Uterus (tissue), 4 donors: Measurements from ENCODE around the gene BRK1. TPM values are rescaled to one million over a fixed set of nuclear protein-coding genes. Genes with fewer than 3 reads are reported as not detected.
"Not testable (repeated sequence)": the region's sequence is repeated elsewhere in the genome, so short reads cannot be mapped to it uniquely, and the experiment has no call there.

Experiments
- DNase-seq, 2 donors: peaks; one replicate each; pipeline ENCODE4 v3.0.0-alpha.2; 2019 to 2020
- H3K27ac ChIP-seq, 2 donors: fragments of 200-600 bp; sonication (generic); 1 replicate in 1 of 2; 2 replicates in 1 of 2; pipeline ENCODE4 v1.5.1; 2016 to 2018
- H3K27me3 ChIP-seq, 2 donors: fragments of 200-600 bp; sonication (generic); one replicate each; pipeline ENCODE4 v1.5.1; 2018 to 2019; ENCODE audit warnings: control low read depth in 1 of 2
- H3K36me3 ChIP-seq, 2 donors: fragments of 200-600 bp; sonication (generic); one replicate each; pipeline ENCODE4 v1.5.1; 2019; ENCODE audit warnings: control low read depth in 1 of 2
- H3K4me1 ChIP-seq, 2 donors: fragments of 200-600 bp; sonication (generic); one replicate each; pipeline ENCODE4 v1.5.1; 2018 to 2019; ENCODE audit warnings: control low read depth in 1 of 2
- H3K4me3 ChIP-seq, 2 donors: fragments of 200-600 bp; sonication (generic); 1 replicate in 1 of 2; 2 replicates in 1 of 2; pipeline ENCODE4 v1.5.1; 2018 to 2019; ENCODE audit warnings: mild to moderate bottlenecking in 1 of 2
- H3K9me3 ChIP-seq, 2 donors: fragments of 200-600 bp; sonication (generic); one replicate each; pipeline ENCODE4 v1.5.1; 2019; ENCODE audit warnings: control low read depth in 1 of 2
- CTCF ChIP-seq, 4 experiments: fragments of 200-600 bp in 2 of 4; fragments of 450-650 bp in 2 of 4; sonication (generic) in 2 of 4; IDR thresholded peaks; one replicate each; pipeline ENCODE4 v1.5.1; 2016 to 2019; ENCODE audit warnings: antibody characterized with exemption in 4 of 4, mild to moderate bottlenecking in 2 of 4, moderate library complexity in 1 of 4
- POLR2A ChIP-seq, 2 donors: fragments of 450-650 bp; IDR thresholded peaks; one replicate each; pipeline ENCODE4 v1.6.1; 2016; ENCODE audit warnings: antibody characterized with exemption in 2 of 2, mild to moderate bottlenecking in 1 of 2, moderate library complexity in 1 of 2
- intact Hi-C: fragments of 100-400 bp; cut with DNase I; formaldehyde crosslinking; loops from one replicate; pipeline ENCODE4 v1.15.1; 2023; ENCODE audit warnings: low total_unique reads
- total RNA-seq, 4 donors: library from RNA; depleted of rRNA in 3 of 4; stranded (reverse); fragments of >200 nt in 3 of 4; gene quantifications; one replicate each; pipeline versions ENCODE4 v1.1.0 to v1.2.4, GENCODE V29; 2014 to 2023
- donor health status: DM: yes; HTN: yes; CAD: no.

Gene BRK1
- total RNA-seq, 4 donors from 2014 or later, result 89.1 to 145 (median 117) TPM

- Histone ChIP-seq H3K4me1 (no peaks in the 10 kb centered on the region), H3K36me3 (no peaks in the 10 kb centered on the region), H3K27me3 (no peaks in the 10 kb centered on the region), H3K9me3 (no peaks in the 10 kb centered on the region), H3K27ac (no peak overlapping the region), H3K4me3 (no peak overlapping the region)
- intact Hi-C loops, result no loop called here
- no peak for DNase-seq
- no peak for TF ChIP-seq CTCF (IDR thresholded peaks at IDR 0.05)
- no peak for TF ChIP-seq POLR2A (IDR thresholded peaks at IDR 0.05)
These were observed 39.1 kb downstream of the BRK1 start for GRCh38 chr3:10154335-10155122.

GRCh38 chr3:10155123-10155472 is 39.6 kb downstream of the BRK1 start:
- no peaks in the 10 kb centered on the region for H3K27me3 ChIP-seq
- H3K36me3 ChIP-seq, result no peaks in the 10 kb centered on the region
- TF ChIP-seq CTCF (IDR thresholded peaks at IDR 0.05), result no peak
- no peak for TF ChIP-seq POLR2A (IDR thresholded peaks at IDR 0.05)

GRCh38 chr3:10155658-10156057 is 40.2 kb downstream of the BRK1 start:
- TF ChIP-seq CTCF (IDR thresholded peaks at IDR 0.05), result no peak
- TF ChIP-seq POLR2A (IDR thresholded peaks at IDR 0.05), result no peak
- Histone ChIP-seq H3K9me3 (no peaks in the 10 kb centered on the region), H3K36me3 (no peaks in the 10 kb centered on the region), H3K4me3 (no peak overlapping the region), H3K27me3 (no peaks in the 10 kb centered on the region), H3K27ac (no peak overlapping the region), H3K4me1 (no peaks in the 10 kb centered on the region)
- intact Hi-C loops, result no loop called here
- no peak for DNase-seq

More at GRCh38 chr3:10155123-10155472, 39.6 kb downstream of the BRK1 start:
- no peak for DNase-seq
- Histone ChIP-seq H3K4me3 (no peak overlapping the region), H3K4me1 (no peaks in the 10 kb centered on the region), H3K9me3 (no peaks in the 10 kb centered on the region), H3K27ac (no peak overlapping the region)
- intact Hi-C loops, result no loop called here

- intact Hi-C loops, result no loop called here
- H3K4me3 ChIP-seq, result no peak overlapping the region
- no peak overlapping the region for H3K27ac ChIP-seq
- no peaks in the 10 kb centered on the region for H3K4me1 ChIP-seq
- no peak for TF ChIP-seq CTCF (IDR thresholded peaks at IDR 0.05)
- no peak for TF ChIP-seq POLR2A (IDR thresholded peaks at IDR 0.05)
- H3K9me3 ChIP-seq, result no peaks in the 10 kb centered on the region
- DNase-seq, result no peak
- no peaks in the 10 kb centered on the region for H3K27me3 ChIP-seq
- no peaks in the 10 kb centered on the region for H3K36me3 ChIP-seq
These were observed 41.6 kb downstream of the BRK1 start for GRCh38 chr3:10157031-10157430.

GRCh38 chr3:10158555-10158954 is 43.1 kb downstream of the BRK1 start:
- H3K27me3 ChIP-seq, H3K9me3 ChIP-seq, H3K4me3 ChIP-seq, H3K36me3 ChIP-seq, H3K4me1 ChIP-seq, intact Hi-C loops, H3K27ac ChIP-seq, DNase-seq: not testable (repeated sequence)
